Skeletal muscle satellite cell (primary cell): ENCODE results near the gene MRLN. TPM values are rescaled to one million over a fixed set of nuclear protein-coding genes. Genes with fewer than 3 reads are reported as not detected.
"Not testable (repeated sequence)": the region's sequence is repeated elsewhere in the genome, so short reads cannot be mapped to it uniquely, and the experiment has no call there.

Experiments used
- H3K27me3 ChIP-seq: 2 replicates; pipeline ENCODE4 v1.7.0; 2013; ENCODE audit warnings: low read length; ENCODE audit not compliant: control insufficient read depth, insufficient read depth
- H3K36me3 ChIP-seq: 2 replicates; pipeline ENCODE4 v1.7.0; 2013; ENCODE audit warnings: mild to moderate bottlenecking, control low read depth, low read length; ENCODE audit not compliant: insufficient read depth
- H3K4me1 ChIP-seq: 2 replicates; pipeline ENCODE4 v1.7.0; 2013; ENCODE audit warnings: low read length; ENCODE audit not compliant: control insufficient read depth, insufficient read depth
- H3K4me2 ChIP-seq: 2 replicates; pipeline ENCODE4 v1.7.0; 2013; ENCODE audit warnings: mild to moderate bottlenecking, low read length
- H3K4me3 ChIP-seq: 2 replicates; pipeline ENCODE4 v1.7.0; 2013; ENCODE audit warnings: low read length
- H3K9ac ChIP-seq: 2 replicates; pipeline ENCODE4 v1.7.0; 2013; ENCODE audit warnings: mild to moderate bottlenecking, low read depth, low read length, moderate library complexity
- H3K9me3 ChIP-seq: replicated peaks from 2 replicates; pipeline ENCODE4 v1.7.0; 2013; ENCODE audit warnings: mild to moderate bottlenecking, control low read depth, low read length
- total RNA-seq: library from RNA; depleted of rRNA; stranded (reverse); fragments of >200 nt; gene quantifications from 2 replicates; pipeline ENCODE4 v1.2.3, GENCODE V29; 2012; rRNA removed

The MRLN gene
- 2.0 TPM in 1 of 2 replicates, not detected in the other for total RNA-seq

DNA sequence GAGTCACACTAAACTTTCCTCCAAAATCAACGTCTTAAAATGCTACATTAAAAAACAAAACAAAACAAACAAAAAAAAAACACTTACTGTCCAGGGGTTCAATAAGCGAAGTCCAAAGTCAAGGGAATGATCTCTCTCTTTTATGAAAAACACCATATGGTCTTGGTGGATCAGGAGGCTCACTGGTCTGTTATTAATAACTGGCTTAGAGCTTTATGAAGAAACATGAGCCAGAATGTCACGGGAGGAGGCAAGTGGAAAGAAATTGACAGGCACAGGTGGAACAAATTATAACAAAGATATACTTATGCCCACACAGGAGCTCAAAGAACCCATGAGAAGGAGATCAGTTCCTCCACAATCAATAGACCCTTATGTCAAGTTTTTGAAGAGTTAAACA lies at the start of gene MRLN:
MRLN (minus strand) TSS at position 189 of the 400 bp plus-strand sequence.
- Histone ChIP-seq H3K27me3 (peaks cover 15% of the 10 kb centered on the region), H3K9me3 (no peaks in the 10 kb centered on the region), H3K4me1 (peaks cover 3% of the 10 kb centered on the region), H3K36me3 (no peaks in the 10 kb centered on the region), H3K4me2 (no peak within 1 kb of the TSS), H3K9ac (no peak within 1 kb of the TSS), H3K4me3 (no peak within 1 kb of the TSS)

DNA sequence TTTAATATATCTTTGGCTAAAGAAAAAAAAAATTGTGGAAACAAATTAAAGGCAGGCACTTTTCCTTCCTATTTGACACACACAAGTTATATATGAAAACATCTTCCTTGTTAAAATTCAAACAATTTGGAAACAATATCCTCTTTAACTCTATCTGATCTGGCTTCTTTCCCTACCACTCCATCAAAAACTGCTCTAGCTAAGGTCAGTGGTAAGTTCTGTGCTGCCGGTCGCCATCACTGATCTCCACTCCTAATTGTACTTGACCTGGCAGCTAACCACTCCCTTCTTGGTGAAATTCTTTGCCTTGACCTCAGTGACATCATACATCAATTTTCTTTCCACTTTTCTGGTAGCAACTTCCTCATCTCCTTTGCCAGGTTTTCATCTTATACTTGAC lies 47.9 kb upstream of the MRLN start:
- Histone ChIP-seq H3K4me3 (no peak overlapping the region), H3K27me3 (no peaks in the 10 kb centered on the region), H3K9me3 (no peaks in the 10 kb centered on the region), H3K4me2 (no peak overlapping the region), H3K9ac (no peak overlapping the region), H3K36me3 (peaks cover 37% of the 10 kb centered on the region), H3K4me1 (no peaks in the 10 kb centered on the region)

DNA sequence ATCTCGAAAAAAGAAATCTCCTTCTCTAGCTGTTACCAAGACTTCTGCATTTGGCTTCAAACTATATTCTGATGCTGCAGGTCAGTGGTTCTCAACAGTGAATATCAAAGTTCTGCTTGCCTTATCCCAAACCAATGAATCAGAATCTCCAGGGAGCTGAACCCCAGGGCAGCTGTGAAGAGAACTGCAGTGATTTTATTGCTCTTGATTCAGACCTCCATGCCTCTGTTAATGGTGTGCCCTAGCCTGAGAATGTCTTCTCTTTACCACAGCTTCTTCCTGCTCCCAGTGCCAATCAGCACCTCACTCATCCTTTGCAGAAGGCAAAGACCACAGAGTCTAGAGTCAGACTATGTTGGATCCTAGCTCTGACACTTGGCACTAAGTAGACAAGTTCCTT lies 46.2 kb upstream of the MRLN start:
- no peak overlapping the region for H3K4me3 ChIP-seq
- H3K9ac ChIP-seq = no peak overlapping the region
- no peaks in the 10 kb centered on the region for H3K27me3 ChIP-seq
- H3K4me2 ChIP-seq = no peak overlapping the region
- no peaks in the 10 kb centered on the region for H3K4me1 ChIP-seq
- no peaks in the 10 kb centered on the region for H3K9me3 ChIP-seq
- peaks cover 29% of the 10 kb centered on the region for H3K36me3 ChIP-seq

DNA sequence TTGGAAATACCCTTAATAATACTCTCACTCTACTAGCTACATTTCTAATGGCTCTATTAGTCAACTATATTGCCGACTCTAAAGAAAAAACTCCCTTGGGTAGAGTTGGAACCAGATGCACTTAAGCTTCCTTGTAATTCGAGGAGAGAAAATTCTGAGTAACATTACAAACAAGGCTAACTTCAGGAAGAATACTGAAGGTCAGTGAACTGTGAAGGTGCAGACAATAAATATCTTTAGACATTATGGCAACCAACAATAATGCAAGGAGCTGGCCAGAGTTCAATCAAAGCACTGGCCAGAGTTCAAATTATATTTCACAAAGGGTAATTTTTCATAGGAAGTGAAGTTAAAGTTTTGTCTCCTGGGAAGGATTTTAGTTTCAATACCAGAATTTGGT lies 40.7 kb upstream of the MRLN start:
- no peak overlapping the region for H3K4me2 ChIP-seq
- H3K36me3 ChIP-seq = peaks cover 33% of the 10 kb centered on the region
- H3K4me1 ChIP-seq = no peaks in the 10 kb centered on the region
- no peak overlapping the region for H3K9ac ChIP-seq
- H3K4me3 ChIP-seq = no peak overlapping the region
- no peaks in the 10 kb centered on the region for H3K9me3 ChIP-seq
- H3K27me3 ChIP-seq = no peaks in the 10 kb centered on the region

DNA sequence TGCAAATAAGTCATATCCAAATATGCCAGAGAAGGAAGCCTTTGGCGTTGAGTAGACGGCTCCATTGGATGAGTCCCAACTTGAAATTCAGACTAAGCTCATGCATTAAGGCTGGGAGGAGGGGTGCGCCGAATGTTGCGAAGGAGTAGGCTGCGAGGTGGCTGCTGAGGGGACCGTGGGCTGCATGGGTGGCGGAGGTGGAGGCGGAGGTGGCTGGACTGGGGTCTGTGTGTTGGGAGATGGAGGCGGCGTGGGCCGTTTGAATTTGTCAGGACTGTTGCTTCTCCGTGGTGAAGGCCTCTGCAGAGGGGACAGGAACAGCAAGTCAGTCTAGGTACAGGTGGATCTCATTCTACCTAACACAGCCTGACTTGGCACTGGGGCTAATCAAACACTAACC lies 39.6 kb upstream of the MRLN start:
- no peaks in the 10 kb centered on the region for H3K27me3 ChIP-seq
- H3K4me1 ChIP-seq = no peaks in the 10 kb centered on the region
- H3K36me3 ChIP-seq = peaks cover 33% of the 10 kb centered on the region
- H3K9me3 ChIP-seq = no peaks in the 10 kb centered on the region
- no peak overlapping the region for H3K9ac ChIP-seq
- H3K4me2 ChIP-seq = no peak overlapping the region
- no peak overlapping the region for H3K4me3 ChIP-seq

DNA sequence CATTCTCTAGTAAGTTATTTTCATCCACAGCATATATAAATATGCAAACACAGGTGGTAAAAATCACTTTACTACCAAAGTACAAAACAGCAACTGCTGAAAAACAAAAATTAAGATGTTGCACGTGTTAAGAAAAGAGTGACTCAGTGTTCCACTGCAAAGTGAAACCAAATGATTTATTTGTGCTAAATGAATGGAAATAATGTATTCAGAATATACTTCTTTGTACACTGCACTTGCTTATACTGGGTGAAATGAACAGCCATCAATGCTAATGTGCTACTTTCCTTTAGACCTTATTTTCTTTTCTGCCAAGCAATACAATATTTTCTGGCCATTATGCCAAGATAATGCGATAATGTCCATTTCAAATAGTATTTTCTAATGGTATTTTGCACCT lies 38.3 kb upstream of the MRLN start:
- Histone ChIP-seq H3K36me3 (peaks cover 33% of the 10 kb centered on the region), H3K9ac (no peak overlapping the region), H3K9me3 (no peaks in the 10 kb centered on the region), H3K4me2 (no peak overlapping the region), H3K4me1 (no peaks in the 10 kb centered on the region), H3K27me3 (no peaks in the 10 kb centered on the region), H3K4me3 (no peak overlapping the region)

DNA sequence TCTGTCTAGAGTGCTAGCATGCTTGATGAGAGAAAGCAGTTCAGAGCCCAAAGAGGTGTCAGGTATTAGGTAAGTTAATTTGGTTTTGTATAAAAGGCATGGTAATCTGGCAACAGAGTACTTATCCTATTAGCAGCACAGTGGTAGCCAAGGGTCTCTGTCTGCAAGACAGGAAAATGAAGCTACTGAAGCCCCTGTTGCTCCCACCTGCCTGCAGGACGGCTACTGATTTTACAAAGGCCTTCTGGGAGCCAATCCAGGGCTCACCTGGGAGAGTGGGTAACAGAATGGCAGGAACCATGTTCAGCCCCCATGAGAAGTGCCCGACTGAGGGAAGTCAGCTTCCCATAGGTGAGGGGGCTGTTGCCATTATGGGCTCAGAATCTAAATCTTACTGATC lies 36.8 kb upstream of the MRLN start:
- H3K4me1 ChIP-seq, H3K4me3 ChIP-seq, H3K27me3 ChIP-seq, H3K9me3 ChIP-seq, H3K9ac ChIP-seq, H3K4me2 ChIP-seq: not testable (repeated sequence)
- peaks cover 28% of the 10 kb centered on the region for H3K36me3 ChIP-seq

DNA sequence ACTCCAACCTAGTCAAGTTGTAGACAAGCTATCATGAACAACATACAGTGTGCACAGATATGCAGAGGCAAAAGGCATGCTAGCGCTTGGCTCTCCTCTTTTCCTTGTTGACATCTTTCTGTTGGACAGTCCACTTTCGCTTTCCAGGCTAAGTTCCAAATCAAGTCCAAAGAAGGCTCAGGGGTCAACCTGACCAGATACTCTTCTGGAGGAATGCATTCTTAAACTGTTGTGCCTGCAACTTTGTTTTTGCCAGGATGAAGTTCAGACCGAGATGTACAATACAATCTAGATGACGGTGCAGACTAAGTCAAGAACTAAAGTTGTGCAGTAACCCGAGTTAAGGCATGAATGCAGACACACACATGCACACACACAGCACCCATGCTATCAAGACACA lies 35.7 kb upstream of the MRLN start:
- not testable (repeated sequence) for H3K4me2 ChIP-seq, H3K9ac ChIP-seq, H3K4me3 ChIP-seq, H3K27me3 ChIP-seq, H3K4me1 ChIP-seq, H3K9me3 ChIP-seq
- peaks cover 21% of the 10 kb centered on the region for H3K36me3 ChIP-seq

DNA sequence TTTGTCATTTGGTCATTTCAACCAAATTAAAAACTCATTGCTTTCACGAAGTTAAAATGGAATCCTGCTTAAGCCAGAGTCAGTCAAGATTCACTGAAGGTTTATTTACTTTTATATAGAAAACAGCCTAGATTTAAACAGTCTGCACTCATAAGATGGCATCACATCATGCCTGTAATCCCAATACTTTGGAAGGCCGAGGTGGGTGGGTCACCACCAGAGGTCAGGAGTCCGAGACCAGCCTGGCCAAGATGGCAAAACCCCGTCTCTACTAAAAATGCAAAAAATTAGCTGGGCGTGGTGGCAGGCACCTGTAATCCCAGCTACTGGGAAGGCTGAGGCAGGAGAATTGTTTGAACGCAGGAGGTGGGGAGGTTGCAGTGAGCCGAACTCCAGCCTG lies 33.8 kb upstream of the MRLN start:
- not testable (repeated sequence) for H3K27me3 ChIP-seq, H3K4me1 ChIP-seq, H3K36me3 ChIP-seq, H3K4me3 ChIP-seq, H3K9ac ChIP-seq, H3K9me3 ChIP-seq, H3K4me2 ChIP-seq

DNA sequence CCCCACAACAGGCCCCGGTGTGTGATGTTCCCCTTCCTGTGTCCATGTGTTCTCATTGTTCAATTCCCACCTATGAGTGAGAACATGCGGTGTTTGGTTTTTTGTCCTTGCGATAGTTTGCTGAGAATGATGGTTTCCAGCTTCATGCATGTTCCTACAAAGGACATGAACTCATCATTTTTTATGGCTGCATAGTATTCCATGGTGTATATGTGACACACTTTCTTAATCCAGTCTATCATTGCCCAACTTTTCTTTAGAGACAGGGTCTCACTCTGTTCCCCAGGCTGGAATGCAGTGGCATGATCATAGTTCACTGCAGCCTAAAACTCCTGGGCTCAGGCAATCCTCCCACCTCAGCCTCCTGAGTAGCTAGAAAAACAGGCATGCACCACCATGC lies 32.2 kb upstream of the MRLN start:
- not testable (repeated sequence) for H3K4me2 ChIP-seq, H3K36me3 ChIP-seq, H3K9ac ChIP-seq, H3K4me1 ChIP-seq, H3K9me3 ChIP-seq, H3K4me3 ChIP-seq, H3K27me3 ChIP-seq

DNA sequence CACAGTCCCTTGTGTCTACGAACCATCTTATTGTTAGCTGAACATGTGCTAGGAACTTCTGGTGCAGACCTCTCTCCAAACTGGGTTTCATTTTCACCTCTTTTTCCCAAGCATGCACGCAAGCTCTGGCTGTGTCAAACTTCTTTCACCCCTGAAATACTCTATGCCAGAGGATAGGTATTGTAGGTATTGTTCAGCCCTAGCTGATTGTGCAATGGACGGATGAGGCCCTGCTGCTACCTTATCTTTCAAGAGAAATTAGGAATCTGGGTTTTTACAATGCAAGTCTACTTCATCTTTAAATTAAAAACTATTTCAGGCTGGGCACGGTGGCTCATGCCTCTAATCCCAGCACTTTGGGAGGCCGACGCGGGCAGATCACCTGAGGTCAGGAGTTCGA lies 28.3 kb upstream of the MRLN start:
- Histone ChIP-seq H3K4me1 (peaks cover 11% of the 10 kb centered on the region), H3K27me3 (no peaks in the 10 kb centered on the region)

DNA sequence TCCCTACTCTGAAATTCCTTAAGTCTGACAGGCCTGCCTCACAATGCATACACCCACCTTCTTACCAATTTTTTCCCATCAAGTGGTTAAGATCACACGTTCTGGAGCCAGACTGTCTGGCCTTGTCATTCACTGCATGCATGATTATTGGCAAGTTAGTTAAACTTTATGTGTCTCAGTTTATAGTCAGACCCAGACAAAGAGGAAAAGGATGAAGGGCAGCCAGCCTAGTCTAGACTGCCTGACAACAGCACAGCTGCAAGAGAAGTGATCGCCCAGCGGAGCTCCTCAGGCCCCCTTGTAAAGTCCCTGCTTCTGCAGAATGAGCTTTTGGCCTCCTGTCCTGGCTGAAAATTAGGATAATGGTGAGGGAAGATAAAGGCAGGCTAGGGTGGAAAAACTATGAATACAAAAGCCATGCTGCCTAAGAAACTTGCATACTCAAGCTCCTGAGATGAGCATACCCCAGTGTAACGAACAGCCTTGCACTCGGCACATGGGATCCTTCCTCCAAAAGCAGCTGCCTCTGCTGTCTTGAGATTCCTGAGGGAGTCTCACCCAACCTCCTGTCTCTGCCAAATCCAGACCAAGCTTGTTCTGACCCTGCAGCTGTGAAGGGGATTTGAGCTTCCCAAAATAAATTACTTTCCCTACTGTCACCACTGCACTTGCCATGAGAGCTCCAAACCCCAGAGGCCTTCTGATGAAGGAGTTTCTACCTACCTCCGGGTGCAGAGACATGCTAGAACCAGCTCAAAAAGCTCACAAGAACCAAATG lies 26.7 kb upstream of the MRLN start:
- H3K36me3 ChIP-seq = no peaks in the 10 kb centered on the region
- H3K9ac ChIP-seq = peak overlapping the region; percentile 20

More for the DNA sequence above, 28.3 kb upstream of the MRLN start:
- H3K36me3 ChIP-seq = no peaks in the 10 kb centered on the region
- H3K4me2 ChIP-seq = no peak overlapping the region
- H3K9ac ChIP-seq = no peak overlapping the region
- no peaks in the 10 kb centered on the region for H3K9me3 ChIP-seq
- no peak overlapping the region for H3K4me3 ChIP-seq

More for the DNA sequence above, 26.7 kb upstream of the MRLN start:
- Histone ChIP-seq H3K4me2 (no peak overlapping the region), H3K4me3 (no peak overlapping the region), H3K4me1 (peaks cover 11% of the 10 kb centered on the region), H3K27me3 (no peaks in the 10 kb centered on the region), H3K9me3 (no peaks in the 10 kb centered on the region)
